ENCODE results near the gene SEPTIN8.

Gene SEPTIN8, protein sequence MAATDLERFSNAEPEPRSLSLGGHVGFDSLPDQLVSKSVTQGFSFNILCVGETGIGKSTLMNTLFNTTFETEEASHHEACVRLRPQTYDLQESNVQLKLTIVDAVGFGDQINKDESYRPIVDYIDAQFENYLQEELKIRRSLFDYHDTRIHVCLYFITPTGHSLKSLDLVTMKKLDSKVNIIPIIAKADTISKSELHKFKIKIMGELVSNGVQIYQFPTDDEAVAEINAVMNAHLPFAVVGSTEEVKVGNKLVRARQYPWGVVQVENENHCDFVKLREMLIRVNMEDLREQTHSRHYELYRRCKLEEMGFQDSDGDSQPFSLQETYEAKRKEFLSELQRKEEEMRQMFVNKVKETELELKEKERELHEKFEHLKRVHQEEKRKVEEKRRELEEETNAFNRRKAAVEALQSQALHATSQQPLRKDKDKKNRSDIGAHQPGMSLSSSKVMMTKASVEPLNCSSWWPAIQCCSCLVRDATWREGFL

GRCh38 chr5:132777209-132778069 is at the start of gene SEPTIN8:
Gene SEPTIN8 (minus strand): TSS chr5:132777239. CDS start chr5:132777137, 102 bp downstream.
- POLR2A ChIA-PET: interaction anchor here (1.0 to 3.6 kb wide), 7 partner anchors 10 to 83 kb away, joined by 3 to 16 read pairs (median 5); partner anchors contain the start of gene KIF3A
- TF ChIP-seq L3MBTL2 (conservative IDR thresholded peaks at IDR 0.05): peak; percentile 50
- no peak for TF ChIP-seq LEF1 (IDR thresholded peaks at IDR 0.05; ENCODE audit: borderline replicate concordance)
- CTCF ChIA-PET: interaction anchor here (1.2 kb wide), 1 partner anchor 30 kb away, joined by 3 read pairs; no protein-coding TSS in a partner anchor
- DNase-seq (ENCODE audit: extremely low spot score): peak; percentile 75

DNA sequence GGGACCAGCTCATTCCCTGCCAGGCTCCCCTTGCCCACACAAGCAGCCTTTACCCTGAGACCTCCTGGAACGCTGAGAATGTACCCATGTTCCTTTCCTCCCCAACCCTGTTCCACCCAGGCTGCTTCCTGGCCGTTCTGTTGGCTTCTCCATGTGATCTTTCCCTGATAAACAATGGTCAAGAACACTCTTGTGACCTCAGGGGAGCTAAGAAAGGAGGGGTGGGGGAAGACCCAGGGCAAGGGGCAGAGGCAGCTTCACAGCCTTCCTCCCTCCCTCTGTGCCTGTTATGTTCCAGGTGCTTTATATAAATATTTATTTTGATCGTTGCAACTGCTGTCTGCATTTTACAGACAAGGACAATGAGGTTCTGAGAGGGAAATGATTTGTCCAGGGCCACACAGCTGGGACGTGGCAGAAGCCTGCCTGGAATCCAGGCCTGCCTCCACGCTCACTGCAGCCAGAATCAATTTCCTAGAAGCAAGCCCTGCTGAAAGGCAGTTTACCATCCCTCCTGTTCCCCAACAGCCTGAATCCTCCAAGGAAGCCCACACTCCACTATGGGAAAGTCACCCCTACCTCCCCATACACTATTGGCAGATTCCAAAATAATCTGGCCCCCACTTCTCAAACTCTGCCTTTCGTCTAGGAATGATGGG is 49.5 kb upstream of the SEPTIN8 start:
- TF ChIP-seq FOXM1 (IDR thresholded peaks at IDR 0.05; ENCODE audit: borderline replicate concordance) (no peak), ELF4 (IDR thresholded peaks at IDR 0.05) (no peak), SUZ12 (IDR thresholded peaks at IDR 0.05) (no peak), FOXK2 (IDR thresholded peaks at IDR 0.05) (no peak), NFRKB (IDR thresholded peaks at IDR 0.05) (no peak), LEF1 (IDR thresholded peaks at IDR 0.05; ENCODE audit: borderline replicate concordance) (no peak)
- no peak for DNase-seq (ENCODE audit: extremely low spot score)
- ChIA-PET CTCF (no interaction called here), POLR2A (interaction anchor here (0.7 kb wide), 1 partner anchor 89 kb away, joined by 3 read pairs; the partner anchor contains the start of gene KIF3A)

- ChIA-PET POLR2A (interaction anchor here (0.7 kb wide), 1 partner anchor 88 kb away, joined by 3 read pairs; the partner anchor contains the start of gene KIF3A), CTCF (no interaction called here)
- no peak for DNase-seq (ENCODE audit: extremely low spot score)
- no peak for TF ChIP-seq FOXA1 (IDR thresholded peaks at IDR 0.05)
- TF ChIP-seq ARNT (IDR thresholded peaks at IDR 0.05): no peak
- no peak for TF ChIP-seq SUZ12 (IDR thresholded peaks at IDR 0.05)
- TF ChIP-seq BHLHE40 (IDR thresholded peaks at IDR 0.05; ENCODE audit: borderline replicate concordance): no peak
- TF ChIP-seq ZNF384 (IDR thresholded peaks at IDR 0.05): no peak
- TF ChIP-seq HDGF (IDR thresholded peaks at IDR 0.05; ENCODE audit: borderline replicate concordance): no peak
- no peak for TF ChIP-seq L3MBTL2 (conservative IDR thresholded peaks at IDR 0.05)
- no peak for TF ChIP-seq ELF4 (IDR thresholded peaks at IDR 0.05)
- TF ChIP-seq FOXM1 (IDR thresholded peaks at IDR 0.05; ENCODE audit: borderline replicate concordance): no peak
- TF ChIP-seq SP1 (IDR thresholded peaks at IDR 0.05): no peak
- no peak for TF ChIP-seq NFRKB (IDR thresholded peaks at IDR 0.05)
These were observed 48.9 kb upstream of the SEPTIN8 start for GRCh38 chr5:132825834-132826391.

GRCh38 chr5:132825033-132825833 is 48.2 kb upstream of the SEPTIN8 start:
- TF ChIP-seq TARDBP (IDR thresholded peaks at IDR 0.05) (no peak), FOXA1 (IDR thresholded peaks at IDR 0.05) (no peak)
- TF ChIP-seq, protein P1, sequence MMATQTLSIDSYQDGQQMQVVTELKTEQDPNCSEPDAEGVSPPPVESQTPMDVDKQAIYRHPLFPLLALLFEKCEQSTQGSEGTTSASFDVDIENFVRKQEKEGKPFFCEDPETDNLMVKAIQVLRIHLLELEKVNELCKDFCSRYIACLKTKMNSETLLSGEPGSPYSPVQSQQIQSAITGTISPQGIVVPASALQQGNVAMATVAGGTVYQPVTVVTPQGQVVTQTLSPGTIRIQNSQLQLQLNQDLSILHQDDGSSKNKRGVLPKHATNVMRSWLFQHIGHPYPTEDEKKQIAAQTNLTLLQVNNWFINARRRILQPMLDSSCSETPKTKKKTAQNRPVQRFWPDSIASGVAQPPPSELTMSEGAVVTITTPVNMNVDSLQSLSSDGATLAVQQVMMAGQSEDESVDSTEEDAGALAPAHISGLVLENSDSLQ (IDR thresholded peaks at IDR 0.05): no peak
- POLR2A ChIA-PET: no interaction called here
- no peak for DNase-seq (ENCODE audit: extremely low spot score)
- CTCF ChIA-PET: no interaction called here

GRCh38 chr5:132824426-132824825 is 47.4 kb upstream of the SEPTIN8 start:
- no peak for TF ChIP-seq L3MBTL2 (conservative IDR thresholded peaks at IDR 0.05)
- TF ChIP-seq CTBP1 (IDR thresholded peaks at IDR 0.05; ENCODE audit: borderline replicate concordance): no peak
- TF ChIP-seq ELF4 (IDR thresholded peaks at IDR 0.05): no peak
- TF ChIP-seq, protein P1 (IDR thresholded peaks at IDR 0.05): no peak
- TF ChIP-seq FOXM1 (IDR thresholded peaks at IDR 0.05; ENCODE audit: borderline replicate concordance): no peak
- TF ChIP-seq LEF1 (IDR thresholded peaks at IDR 0.05; ENCODE audit: borderline replicate concordance): no peak
- no peak for TF ChIP-seq ARNT (IDR thresholded peaks at IDR 0.05)
- no peak for TF ChIP-seq FOXK2 (IDR thresholded peaks at IDR 0.05)
- no peak for TF ChIP-seq SP1 (IDR thresholded peaks at IDR 0.05)
- no peak for TF ChIP-seq FOXA1 (IDR thresholded peaks at IDR 0.05)
- POLR2A ChIA-PET: interaction anchor here (1.5 kb wide), 1 partner anchor 42 kb away, joined by 3 read pairs; the partner anchor contains the start of genes GDF9 and UQCRQ
- CTCF ChIA-PET: no interaction called here
- DNase-seq (ENCODE audit: extremely low spot score): no peak

Measured in HEK293T (cell line).